Measurements from ENCODE around the gene CH25H.

- no peak for TF ChIP-seq REST (IDR thresholded peaks at IDR 0.05; ENCODE audit: low read depth)
- TF ChIP-seq CEBPB (IDR thresholded peaks at IDR 0.05): peak; percentile 29; the same call in 1 of the 2 replicates
- TF ChIP-seq EP300 (IDR thresholded peaks at IDR 0.05; ENCODE audit: borderline replicate concordance): no peak
- no peak for TF ChIP-seq FOXM1 (IDR thresholded peaks at IDR 0.05; ENCODE audit: borderline replicate concordance, low read depth)
- no peak for TF ChIP-seq TEAD4 (IDR thresholded peaks at IDR 0.05)
Observed at GRCh38 chr10:89164080-89164479, 43.0 kb downstream of the CH25H start.
